SJSA1 (cell line): ENCODE data around the gene CFAP45. TPM values are rescaled to one million over a fixed set of nuclear protein-coding genes. Genes with fewer than 3 reads are reported as not detected.
"Not testable (repeated sequence)": the region's sequence is repeated elsewhere in the genome, so short reads cannot be mapped to it uniquely, and the experiment has no call there.

Source experiments
- DNase-seq, 2 experiments: peaks; one replicate each; pipeline ENCODE4 v3.0.0-alpha.2; 2015 to 2020; ENCODE audit warnings: low spot score in 2 of 2, low read depth in 1 of 2
- H3K27ac ChIP-seq: fragments of 250-450 bp; sonication (Bioruptor Pico); 2 replicates; pipeline ENCODE4 v1.5.1; 2020; ENCODE audit warnings: mild to moderate bottlenecking, moderate library complexity
- H3K27me3 ChIP-seq: fragments of 250-450 bp; sonication (Bioruptor Pico); replicated peaks from 2 replicates; pipeline ENCODE4 v1.5.1; 2020; ENCODE audit warnings: mild to moderate bottlenecking, moderate library complexity
- H3K36me3 ChIP-seq: fragments of 250-450 bp; sonication (Bioruptor Pico); 2 replicates; pipeline ENCODE4 v1.5.1; 2020; ENCODE audit warnings: mild to moderate bottlenecking
- H3K4me1 ChIP-seq: fragments of 250-450 bp; sonication (Bioruptor Pico); replicated peaks from 2 replicates; pipeline ENCODE4 v1.6.1; 2021; ENCODE audit warnings: mild to moderate bottlenecking
- H3K4me3 ChIP-seq: fragments of 250-450 bp; sonication (Bioruptor Pico); 2 replicates; pipeline ENCODE4 v1.5.1; 2020; ENCODE audit warnings: mild to moderate bottlenecking
- H3K9me3 ChIP-seq: fragments of 250-450 bp; sonication (Bioruptor Pico); replicated peaks from 2 replicates; pipeline ENCODE4 v1.5.1; 2020; ENCODE audit warnings: mild to moderate bottlenecking
- total RNA-seq: library from RNA; depleted of rRNA; stranded (reverse); fragments of >200 nt; shearing (Covaris generic); gene quantifications from 2 replicates; pipeline ENCODE4 v1.2.3, GENCODE V29; 2014

Gene CFAP45
- total RNA-seq, 1 experiment from 2014 or later = 0.61 TPM

DNA sequence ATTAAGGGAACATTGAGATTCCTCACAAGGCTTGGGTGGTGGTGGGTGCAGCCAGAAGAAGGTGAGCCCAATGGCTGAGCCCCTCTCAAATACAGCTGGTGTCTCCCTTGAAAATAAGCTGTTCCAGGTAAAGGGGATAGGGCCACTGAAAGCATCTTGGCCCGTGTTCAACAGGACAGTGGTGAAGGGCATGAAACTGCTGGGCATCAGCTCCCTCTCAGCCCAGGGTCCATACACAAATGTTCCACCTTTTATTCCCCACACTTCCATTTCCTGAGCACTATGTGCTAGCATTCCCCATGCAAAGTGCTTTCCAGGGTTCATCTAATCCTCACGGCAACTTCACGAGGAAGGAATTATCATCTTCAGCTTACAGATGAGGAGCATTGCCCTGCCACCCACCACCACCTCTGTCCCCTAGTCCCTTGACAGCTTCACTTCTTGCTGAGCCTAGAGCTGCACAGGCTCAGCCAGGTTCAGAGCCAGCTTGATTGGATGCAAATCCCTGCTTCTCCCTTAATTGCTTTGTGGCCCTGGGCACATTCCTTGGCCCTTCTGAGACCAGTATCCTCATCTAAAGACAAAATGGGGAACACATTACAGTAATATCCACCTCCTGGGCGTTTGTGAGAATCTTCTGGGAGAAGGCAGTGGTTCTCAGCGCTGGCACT, 15.7 kb upstream of the CFAP45 start:
- DNase-seq = no peak
- H3K36me3 ChIP-seq = peaks cover 58% of the 10 kb centered on the region
- H3K9me3 ChIP-seq = no peaks in the 10 kb centered on the region
- H3K4me1 ChIP-seq = peaks cover 49% of the 10 kb centered on the region
- no peak overlapping the region for H3K4me3 ChIP-seq
- no peaks in the 10 kb centered on the region for H3K27me3 ChIP-seq
- H3K27ac ChIP-seq = peak overlapping the region; percentile 57

- Histone ChIP-seq H3K27ac (no peak overlapping the region), H3K36me3 (peaks cover 46% of the 10 kb centered on the region), H3K27me3 (no peaks in the 10 kb centered on the region), H3K4me1 (peaks cover 60% of the 10 kb centered on the region), H3K4me3 (no peak overlapping the region), H3K9me3 (no peaks in the 10 kb centered on the region)
- no peak for DNase-seq
These were observed 14.5 kb upstream of the CFAP45 start for GRCh38 chr1:159914252-159915018.

DNA sequence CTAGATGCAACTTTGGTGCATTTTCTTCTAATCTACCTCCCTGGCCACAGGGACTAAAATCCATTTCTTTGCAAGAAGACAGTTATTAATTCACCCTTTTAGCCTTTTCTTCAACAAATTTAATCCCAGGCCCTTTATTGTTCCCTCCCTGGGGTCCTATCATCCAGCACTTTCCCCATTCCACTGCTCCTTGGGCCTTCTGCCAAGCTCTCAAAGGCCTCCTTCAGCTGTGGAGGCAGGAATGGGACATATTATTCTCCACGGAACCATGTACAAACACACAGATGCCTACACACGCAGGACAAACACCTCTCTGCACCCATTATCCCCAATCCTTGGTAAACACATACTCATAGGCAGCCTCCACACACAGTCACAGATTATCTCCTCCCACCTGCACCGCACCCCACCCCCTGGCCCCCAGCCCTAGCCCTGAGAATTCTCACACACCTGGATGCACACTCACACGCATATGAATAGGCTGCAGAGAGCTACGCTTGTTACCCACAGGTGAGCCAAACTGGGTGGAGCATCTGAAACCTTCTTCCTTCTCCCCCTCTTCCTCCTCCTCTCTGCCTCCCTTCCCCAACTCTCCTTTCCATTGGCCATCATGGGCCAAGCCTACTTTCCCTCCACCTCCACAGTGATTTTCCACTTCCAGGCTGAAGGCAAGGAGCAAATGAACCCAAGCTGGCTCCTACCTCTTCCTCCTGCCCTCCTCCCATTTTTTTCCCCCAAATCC, 13.7 kb upstream of the CFAP45 start:
- peaks cover 60% of the 10 kb centered on the region for H3K4me1 ChIP-seq

DNA sequence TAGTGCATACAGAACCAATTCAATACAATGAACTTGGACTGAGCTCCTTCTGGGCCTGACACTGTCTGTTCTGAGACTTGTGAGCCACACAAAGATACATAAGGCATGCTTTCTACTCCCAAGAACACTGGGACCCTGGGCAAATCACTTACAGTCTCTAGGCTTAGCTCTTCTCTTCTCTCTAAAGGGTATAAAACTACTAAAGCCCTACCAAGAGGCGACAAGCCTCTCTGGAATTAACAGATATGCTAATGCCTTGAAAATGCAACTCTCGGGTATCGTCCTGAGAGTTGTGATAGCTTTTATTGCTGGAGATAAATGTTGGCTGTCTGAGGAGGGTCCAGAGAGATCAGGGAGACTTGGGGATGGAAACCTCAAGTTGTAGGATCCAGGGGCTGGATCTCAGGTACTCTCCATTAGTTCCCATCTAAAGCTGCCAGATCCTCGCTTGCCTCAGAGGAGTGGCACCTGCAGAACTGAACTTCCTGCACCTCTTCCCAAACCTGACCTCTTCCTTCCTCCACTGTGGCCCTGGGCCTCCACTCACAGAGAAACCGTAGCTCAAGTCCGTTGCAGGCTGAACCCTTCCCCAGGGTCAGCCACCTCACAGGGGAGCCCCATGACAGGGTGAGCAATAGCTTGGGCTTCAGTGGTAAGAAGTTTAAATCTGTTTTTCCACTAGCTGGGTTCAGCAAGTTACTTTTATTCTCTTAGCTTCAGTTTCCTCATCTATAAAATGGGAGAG, 11.5 kb upstream of the CFAP45 start:
- Histone ChIP-seq H3K4me3 (no peak overlapping the region), H3K4me1 (peaks cover 45% of the 10 kb centered on the region), H3K27ac (peak overlapping the region; percentile 72), H3K9me3 (no peaks in the 10 kb centered on the region), H3K27me3 (no peaks in the 10 kb centered on the region), H3K36me3 (peaks cover 18% of the 10 kb centered on the region)
- DNase-seq = no peak

More for the DNA sequence above, 13.7 kb upstream of the CFAP45 start:
- Histone ChIP-seq H3K9me3 (no peaks in the 10 kb centered on the region), H3K4me3 (no peak overlapping the region), H3K27me3 (no peaks in the 10 kb centered on the region), H3K27ac (no peak overlapping the region), H3K36me3 (peaks cover 38% of the 10 kb centered on the region)
- DNase-seq = no peak

- H3K36me3 ChIP-seq = no peaks in the 10 kb centered on the region
- H3K27me3 ChIP-seq = no peaks in the 10 kb centered on the region
- H3K27ac ChIP-seq = no peak overlapping the region
- no peak for DNase-seq
- no peak overlapping the region for H3K4me3 ChIP-seq
- H3K9me3 ChIP-seq = no peaks in the 10 kb centered on the region
- peaks cover 32% of the 10 kb centered on the region for H3K4me1 ChIP-seq
These were observed 8.3 kb upstream of the CFAP45 start for GRCh38 chr1:159908031-159908940.

DNA sequence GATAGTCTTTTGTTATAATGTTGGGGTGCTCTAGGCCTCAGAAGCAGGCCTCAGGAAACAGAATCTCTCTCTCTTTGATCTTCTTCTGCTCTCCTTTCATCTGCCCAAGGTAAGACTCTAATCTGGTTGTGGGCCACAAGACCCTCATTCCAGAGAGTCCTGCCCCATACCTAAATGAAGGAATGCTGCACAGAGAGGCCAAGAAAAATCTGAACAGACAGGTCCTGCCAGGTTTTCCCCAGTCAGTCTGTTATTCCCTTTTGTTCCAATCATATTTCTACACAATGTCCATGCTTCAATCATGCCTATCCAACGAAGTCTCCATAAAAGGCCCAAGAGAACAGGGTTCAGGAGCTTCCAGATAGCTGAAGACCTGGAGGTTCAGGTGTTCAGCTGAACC, 7.0 kb upstream of the CFAP45 start:
- Histone ChIP-seq H3K27me3 (no peaks in the 10 kb centered on the region), H3K27ac (no peak overlapping the region), H3K36me3 (no peaks in the 10 kb centered on the region), H3K4me3 (no peak overlapping the region), H3K4me1 (peaks cover 18% of the 10 kb centered on the region), H3K9me3 (no peaks in the 10 kb centered on the region)
- no peak for DNase-seq

GRCh38 chr1:159904036-159904435, 4.1 kb upstream of the CFAP45 start:
- H3K27ac ChIP-seq, H3K36me3 ChIP-seq, H3K4me1 ChIP-seq, H3K27me3 ChIP-seq, H3K9me3 ChIP-seq, H3K4me3 ChIP-seq, DNase-seq: not testable (repeated sequence)

- Histone ChIP-seq H3K4me3 (no peak overlapping the region), H3K4me1 (no peaks in the 10 kb centered on the region), H3K36me3 (no peaks in the 10 kb centered on the region), H3K9me3 (no peaks in the 10 kb centered on the region), H3K27me3 (no peaks in the 10 kb centered on the region), H3K27ac (no peak overlapping the region)
- no peak for DNase-seq
These were observed 2.6 kb upstream of the CFAP45 start for GRCh38 chr1:159902541-159902940.

DNA sequence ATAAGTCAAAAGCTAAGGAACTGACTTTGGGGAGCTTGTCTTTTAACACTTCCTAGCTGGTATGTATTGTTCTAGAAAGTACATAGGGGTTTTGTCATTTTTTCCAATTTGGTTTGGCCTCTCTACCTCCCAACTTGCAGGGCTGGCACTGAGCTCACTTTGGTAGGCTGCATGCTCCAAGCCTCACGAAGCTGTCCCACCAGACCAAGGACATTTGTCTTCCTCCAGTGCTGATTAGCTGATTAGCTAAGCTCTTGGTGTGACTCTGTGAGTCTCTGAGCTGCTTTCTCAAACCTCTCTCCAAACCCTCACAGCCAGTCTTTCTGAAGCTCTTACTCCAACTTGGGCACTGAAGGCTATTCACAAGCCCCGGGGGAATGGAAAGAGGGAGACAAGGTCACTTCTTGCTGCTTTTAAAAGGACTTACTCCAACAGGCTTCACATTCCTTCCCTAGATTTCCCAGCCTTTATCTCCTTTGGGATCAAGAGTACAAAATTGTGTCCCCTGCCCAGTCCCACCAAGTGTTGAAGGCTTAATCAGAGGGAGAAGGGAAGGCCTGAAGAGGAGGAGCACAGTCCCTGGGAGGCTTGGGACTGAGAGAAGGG, 893 bp upstream of the CFAP45 start:
- Histone ChIP-seq H3K36me3 (no peaks in the 10 kb centered on the region), H3K4me1 (no peaks in the 10 kb centered on the region), H3K27me3 (no peaks in the 10 kb centered on the region), H3K9me3 (no peaks in the 10 kb centered on the region), H3K4me3 (no peak overlapping the region), H3K27ac (no peak overlapping the region)
- DNase-seq = no peak

DNA sequence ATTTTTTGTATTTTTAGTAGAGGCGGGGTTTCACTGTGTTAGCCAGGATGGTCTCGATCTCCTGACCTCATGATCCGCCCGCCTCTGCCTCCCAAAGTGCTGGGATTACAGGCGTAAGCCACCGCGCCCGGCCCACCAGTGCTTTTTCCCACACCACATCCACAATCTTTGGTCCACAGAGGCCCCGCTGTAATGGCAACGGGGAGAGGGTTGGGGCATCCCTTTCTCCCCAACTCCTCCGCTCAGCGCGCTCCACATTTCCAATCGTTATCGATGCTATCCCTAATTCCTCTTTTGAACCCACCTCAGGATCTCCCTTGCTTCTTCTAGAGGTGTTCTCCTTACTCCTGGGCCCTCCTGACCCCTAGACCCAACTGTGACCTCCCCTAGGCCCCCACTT, 331 bp downstream of the CFAP45 start:
- H3K36me3 ChIP-seq, H3K27me3 ChIP-seq, H3K4me1 ChIP-seq, H3K27ac ChIP-seq, DNase-seq, H3K4me3 ChIP-seq, H3K9me3 ChIP-seq: not testable (repeated sequence)

GRCh38 chr1:159898527-159898926, 1.4 kb downstream of the CFAP45 start:
- no peaks in the 10 kb centered on the region for H3K36me3 ChIP-seq
- H3K27me3 ChIP-seq = no peaks in the 10 kb centered on the region
- H3K27ac ChIP-seq = no peak overlapping the region
- H3K9me3 ChIP-seq = no peaks in the 10 kb centered on the region
- no peak for DNase-seq
- no peaks in the 10 kb centered on the region for H3K4me1 ChIP-seq
- no peak overlapping the region for H3K4me3 ChIP-seq

DNA sequence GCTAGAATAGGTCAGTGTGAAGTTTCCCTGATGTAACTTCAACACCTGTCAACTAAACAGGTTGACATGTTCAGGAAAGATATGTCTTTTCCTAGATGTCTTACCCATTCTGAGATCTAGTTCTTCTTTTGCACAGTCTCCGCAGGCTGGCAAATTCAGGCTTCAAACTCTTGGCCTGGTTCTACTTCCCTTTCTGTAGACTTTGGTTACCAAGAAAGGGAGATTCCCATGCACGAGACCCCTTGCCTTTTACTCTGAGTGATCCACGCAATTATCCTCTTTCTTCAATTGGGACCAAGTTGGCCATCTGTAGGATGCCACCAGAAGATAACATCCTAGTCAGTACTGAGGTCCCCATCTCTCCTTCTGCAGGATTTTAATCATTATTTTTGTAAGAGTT, 2.0 kb downstream of the CFAP45 start:
- H3K4me1 ChIP-seq = no peaks in the 10 kb centered on the region
- no peak overlapping the region for H3K27ac ChIP-seq
- no peaks in the 10 kb centered on the region for H3K27me3 ChIP-seq
- DNase-seq = no peak
- no peaks in the 10 kb centered on the region for H3K9me3 ChIP-seq
- no peaks in the 10 kb centered on the region for H3K36me3 ChIP-seq
- H3K4me3 ChIP-seq = no peak overlapping the region
